GM19239 (cell line): Measurements from ENCODE around the gene ELAC2.
"Not testable (repeated sequence)": the region's sequence is repeated elsewhere in the genome, so short reads cannot be mapped to it uniquely, and the experiment has no call there.

Experiments used
- DNase-seq: peaks from one replicate; pipeline ENCODE4 v3.0.0; 2011; ENCODE audit warnings: low spot score; ENCODE audit not compliant: insufficient read length
- FAIRE-seq: peaks from 2 replicates; lab custom pipeline; 2011; peaks lifted over from hg19 to GRCh38; lab: Jason Lieb, UNC

The ELAC2 gene

GRCh38 chr17:12994341-12995074 is 23.3 kb downstream of the ELAC2 start:
- DNase-seq (no peak), FAIRE-seq (no peak)

GRCh38 chr17:12993631-12994030 is 24.2 kb downstream of the ELAC2 start:
- no peak for DNase-seq
- no peak for FAIRE-seq

GRCh38 chr17:12992676-12993075 is 25.2 kb downstream of the ELAC2 start:
- DNase-seq = no peak
- FAIRE-seq = no peak

- DNase-seq = no peak
- no peak for FAIRE-seq
These were observed 26.9 kb downstream of the ELAC2 start for GRCh38 chr17:12990926-12991325.

- no peak for DNase-seq
- no peak for FAIRE-seq
These were observed 27.6 kb downstream of the ELAC2 start for GRCh38 chr17:12990041-12990808.

- no peak for FAIRE-seq
- no peak for DNase-seq
These were observed 30.7 kb downstream of the ELAC2 start for GRCh38 chr17:12987120-12987519.

- no peak for DNase-seq
These were observed 32.2 kb downstream of the ELAC2 start for GRCh38 chr17:12985431-12986293.

GRCh38 chr17:12983991-12984884 is 33.6 kb downstream of the ELAC2 start:
- no peak for DNase-seq
- no peak for FAIRE-seq

More at GRCh38 chr17:12985431-12986293, 32.2 kb downstream of the ELAC2 start:
- no peak for FAIRE-seq

- FAIRE-seq (no peak), DNase-seq (no peak)
These were observed 35.6 kb downstream of the ELAC2 start for GRCh38 chr17:12982224-12982623.

GRCh38 chr17:12979826-12980500 is 37.9 kb downstream of the ELAC2 start:
- FAIRE-seq (no peak), DNase-seq (no peak)

- no peak for FAIRE-seq
- no peak for DNase-seq
These were observed 38.6 kb downstream of the ELAC2 start for GRCh38 chr17:12979246-12979645.

- not testable (repeated sequence) for DNase-seq, FAIRE-seq
These were observed 39.0 kb downstream of the ELAC2 start for GRCh38 chr17:12978787-12979186.

- DNase-seq = no peak
- FAIRE-seq = no peak
These were observed 40.6 kb downstream of the ELAC2 start for GRCh38 chr17:12977008-12977751.

GRCh38 chr17:12974005-12974531 is 43.8 kb downstream of the ELAC2 start:
- DNase-seq (no peak), FAIRE-seq (no peak)

- no peak for DNase-seq
- FAIRE-seq = no peak
These were observed 44.3 kb downstream of the ELAC2 start for GRCh38 chr17:12973496-12974004.

GRCh38 chr17:12967962-12968361 is 49.9 kb downstream of the ELAC2 start:
- DNase-seq = no peak
- no peak for FAIRE-seq

GRCh38 chr17:12966413-12966812 is 51.4 kb downstream of the ELAC2 start:
- no peak for FAIRE-seq

GRCh38 chr17:12965988-12966387 is 51.8 kb downstream of the ELAC2 start:
- no peak for DNase-seq
- no peak for FAIRE-seq

More at GRCh38 chr17:12966413-12966812, 51.4 kb downstream of the ELAC2 start:
- DNase-seq = no peak
